HG02885 (cell line): ENCODE measurements around the gene ISLR2.
"Not testable (repeated sequence)": the region's sequence is repeated elsewhere in the genome, so short reads cannot be mapped to it uniquely, and the experiment has no call there.

Experiments used
- ATAC-seq: cut with Tn5 transposase; IDR thresholded peaks from one replicate; pipeline ENCODE4 v1.9.1; 2021; ENCODE audit warnings: mild to moderate bottlenecking; ENCODE audit not compliant: unreplicated experiment, poor library complexity

ISLR2 gene

GRCh38 chr15:74130155-74130848 is at the start of gene ISLR2:
Gene ISLR2 (plus strand): TSS chr15:74130586. CDS start chr15:74132755, 2,169 bp downstream.
- ATAC-seq, result no peak

- not testable (repeated sequence) for ATAC-seq
Measured at GRCh38 chr15:74082450-74082849, 47.9 kb upstream of the ISLR2 start, which contains the start of gene GOLGA6A. Gene GOLGA6A (minus strand): TSS chr15:74082550. CDS start chr15:74082509, 41 bp downstream.

GRCh38 chr15:74094567-74094966 is 35.8 kb upstream of the ISLR2 start:
- ATAC-seq, result not testable (repeated sequence)

- not testable (repeated sequence) for ATAC-seq
Measured at GRCh38 chr15:74095610-74096009, 34.8 kb upstream of the ISLR2 start.

- ATAC-seq, result not testable (repeated sequence)
Measured at GRCh38 chr15:74096753-74097474, 33.5 kb upstream of the ISLR2 start.

GRCh38 chr15:74099963-74100733 is 30.2 kb upstream of the ISLR2 start:
- ATAC-seq, result peak; percentile 75

GRCh38 chr15:74108111-74108510 is 22.3 kb upstream of the ISLR2 start:
- no peak for ATAC-seq

GRCh38 chr15:74108611-74109010 is 21.8 kb upstream of the ISLR2 start:
- not testable (repeated sequence) for ATAC-seq

- no peak for ATAC-seq
Measured at GRCh38 chr15:74109713-74110112, 20.7 kb upstream of the ISLR2 start.

- ATAC-seq, result no peak
Measured at GRCh38 chr15:74120426-74120825, 10.0 kb upstream of the ISLR2 start.

GRCh38 chr15:74121039-74121438 is 9.3 kb upstream of the ISLR2 start:
- no peak for ATAC-seq

- ATAC-seq, result no peak
Measured at GRCh38 chr15:74121858-74122257, 8.5 kb upstream of the ISLR2 start.

- ATAC-seq, result no peak
Measured at GRCh38 chr15:74122403-74123130, 7.8 kb upstream of the ISLR2 start.

- no peak for ATAC-seq
Measured at GRCh38 chr15:74123131-74123429, 7.3 kb upstream of the ISLR2 start.

GRCh38 chr15:74123658-74124057 is 6.7 kb upstream of the ISLR2 start:
- ATAC-seq, result no peak

- no peak for ATAC-seq
Measured at GRCh38 chr15:74124196-74124595, 6.2 kb upstream of the ISLR2 start.

GRCh38 chr15:74124759-74125158 is 5.6 kb upstream of the ISLR2 start:
- no peak for ATAC-seq

- peak; percentile 61 for ATAC-seq
Measured at GRCh38 chr15:74127255-74127953, 3.0 kb upstream of the ISLR2 start.

GRCh38 chr15:74127954-74128784 is 2.2 kb upstream of the ISLR2 start:
- ATAC-seq, result no peak
